Gastrocnemius medialis (tissue), 4 donors: Measurements from ENCODE around the gene ACACA.

Source experiments
- CTCF ChIP-seq, 5 experiments: fragments of 450-650 bp in 3 of 5; fragments of 200-600 bp in 2 of 5; sonication (generic) in 2 of 5; IDR thresholded peaks in 4 of 5; conservative IDR thresholded peaks in 1 of 5; 1 replicate in 4 of 5; 2 replicates in 1 of 5; pipeline ENCODE4 v1.5.1; 2016 to 2019; ENCODE audit warnings: antibody characterized with exemption in 5 of 5, mild to moderate bottlenecking in 3 of 5, moderate library complexity in 3 of 5
- POLR2A ChIP-seq, 2 donors: fragments of 450-650 bp; IDR thresholded peaks; one replicate each; pipeline ENCODE4 v1.6.1; 2017; ENCODE audit warnings: antibody characterized with exemption in 2 of 2, mild to moderate bottlenecking in 2 of 2, moderate library complexity in 2 of 2

GRCh38 chr17:37359682-37360188, 46.9 kb downstream of the ACACA start:
- no peak for TF ChIP-seq CTCF (IDR thresholded peaks at IDR 0.05 in 4 of 5, conservative IDR thresholded peaks at IDR 0.05 in 1 of 5)
- no peak for TF ChIP-seq POLR2A (IDR thresholded peaks at IDR 0.05)
